GM23338 (cell line): ENCODE measurements around the gene DNAL4. TPM values are rescaled to one million over a fixed set of nuclear protein-coding genes. Genes with fewer than 3 reads are reported as not detected.

Source experiments
- ATAC-seq: fragments of 200-7000 bp; cut with Tn5 transposase; 3 replicates; pipeline ENCODE4 v1.9.1; 2020
- DNase-seq: peaks from one replicate; pipeline ENCODE4 v3.0.0-alpha.2; 2015; ENCODE audit warnings: low spot score
- H2AFZ ChIP-seq: fragments of 200-600 bp; sonication (generic); 2 replicates; pipeline ENCODE4 v1.8.0; 2016; ENCODE audit warnings: antibody characterized with exemption, mild to moderate bottlenecking, moderate library complexity
- H3F3A ChIP-seq: fragments of 200-600 bp; sonication (generic); replicated peaks from 2 replicates; pipeline ENCODE4 v1.8.0; 2017; ENCODE audit warnings: antibody characterized with exemption, mixed run types, low read depth
- H3K27ac ChIP-seq: fragments of 200-600 bp; sonication (generic); 2 replicates; pipeline ENCODE4 v1.6.1; 2016; ENCODE audit warnings: low read depth
- H3K27me3 ChIP-seq: fragments of 200-600 bp; sonication (generic); 2 replicates; pipeline ENCODE4 v1.8.0; 2016; ENCODE audit warnings: mild to moderate bottlenecking, mixed run types, moderate library complexity; ENCODE audit not compliant: insufficient read depth
- H3K36me3 ChIP-seq: fragments of 200-600 bp; sonication (generic); 2 replicates; pipeline ENCODE4 v1.8.0; 2016; ENCODE audit warnings: mild to moderate bottlenecking; ENCODE audit not compliant: insufficient read depth
- H3K4me1 ChIP-seq: fragments of 200-600 bp; sonication (generic); 2 replicates; pipeline ENCODE4 v1.8.0; 2016; ENCODE audit warnings: mild to moderate bottlenecking, moderate library complexity; ENCODE audit not compliant: insufficient read depth
- H3K4me2 ChIP-seq: fragments of 200-600 bp; sonication (generic); 2 replicates; pipeline ENCODE4 v1.7.1; 2017; ENCODE audit warnings: mixed run types
- H3K4me3 ChIP-seq: fragments of 200-600 bp; sonication (generic); 2 replicates; pipeline ENCODE4 v1.6.1; 2016; ENCODE audit warnings: mixed run types
- H3K79me2 ChIP-seq: fragments of 200-600 bp; sonication (generic); replicated peaks from 2 replicates; pipeline ENCODE4 v1.8.0; 2017; ENCODE audit warnings: mild to moderate bottlenecking; ENCODE audit not compliant: insufficient read depth
- H3K9me2 ChIP-seq: fragments of 200-600 bp; sonication (generic); 2 replicates; pipeline ENCODE4 v1.8.0; 2017; ENCODE audit not compliant: insufficient read depth
- H4K20me1 ChIP-seq: fragments of 200-600 bp; sonication (generic); replicated peaks from 2 replicates; pipeline ENCODE4 v1.8.0; 2017; ENCODE audit warnings: mild to moderate bottlenecking; ENCODE audit not compliant: insufficient read depth
- H3K27ac Mint-ChIP-seq: 2 replicates; pipeline ENCODE4 v1.8.0; 2020; ENCODE audit warnings: inconsistent platforms, mild to moderate bottlenecking, moderate library complexity, mixed read lengths
- H3K27me3 Mint-ChIP-seq: 3 replicates; pipeline ENCODE4 v1.8.0; 2022; ENCODE audit warnings: low read depth, mild to moderate bottlenecking, moderate library complexity, mixed read lengths, inconsistent platforms; ENCODE audit not compliant: insufficient read depth, poor library complexity
- H3K36me3 Mint-ChIP-seq: 3 replicates; pipeline ENCODE4 v1.8.0; 2021; ENCODE audit warnings: low read depth, mild to moderate bottlenecking, inconsistent platforms, moderate library complexity, mixed read lengths
- H3K4me1 Mint-ChIP-seq: 3 replicates; pipeline ENCODE4 v1.8.0; 2020; ENCODE audit warnings: mild to moderate bottlenecking, inconsistent platforms, mixed read lengths
- H3K4me3 Mint-ChIP-seq: 3 replicates; pipeline ENCODE4 v1.8.0; 2021; ENCODE audit warnings: moderate library complexity, mild to moderate bottlenecking, inconsistent platforms, mixed read lengths
- H3K9me3 Mint-ChIP-seq: 3 replicates; pipeline ENCODE4 v1.8.0; 2020; ENCODE audit warnings: moderate library complexity, mild to moderate bottlenecking, inconsistent platforms, mixed read lengths
- CTCF ChIP-seq, 2 experiments: fragments of 200-600 bp in 1 of 2; sonication (generic) in 1 of 2; conservative IDR thresholded peaks; 2 replicates each; pipeline versions ENCODE4 v1.5.1 to v1.6.1; 2016 to 2017; ENCODE audit warnings: antibody characterized with exemption in 2 of 2, low read depth in 2 of 2, mild to moderate bottlenecking in 2 of 2, moderate library complexity in 1 of 2
- ETS1 ChIP-seq: IDR thresholded peaks from 2 replicates; pipeline ENCODE4 v1.6.1; 2016; ENCODE audit warnings: antibody characterized with exemption
- EZH2 ChIP-seq: fragments of 200-600 bp; sonication (generic); IDR thresholded peaks from one replicate; pipeline ENCODE4 v1.8.0; 2017; ENCODE audit warnings: antibody characterized with exemption, mild to moderate bottlenecking, low read depth; ENCODE audit not compliant: unreplicated experiment
- JUNB ChIP-seq: IDR thresholded peaks from one replicate; pipeline ENCODE4 v1.6.1; 2016; ENCODE audit warnings: antibody characterized with exemption; ENCODE audit not compliant: unreplicated experiment
- NANOG ChIP-seq: IDR thresholded peaks from 2 replicates; pipeline ENCODE4 v1.6.1; 2016; ENCODE audit warnings: antibody characterized with exemption, borderline replicate concordance
- POLR2AphosphoS5 ChIP-seq: IDR thresholded peaks from 2 replicates; pipeline ENCODE4 v1.6.1; 2016; ENCODE audit warnings: antibody characterized with exemption, low read depth
- REST ChIP-seq: IDR thresholded peaks from one replicate; pipeline ENCODE4 v1.6.1; 2018; ENCODE audit warnings: antibody characterized with exemption; ENCODE audit not compliant: unreplicated experiment
- STAT1 ChIP-seq: IDR thresholded peaks from one replicate; pipeline ENCODE4 v1.6.1; 2016; ENCODE audit warnings: antibody characterized with exemption; ENCODE audit not compliant: unreplicated experiment
- ZNF114 ChIP-seq: fragments of 250-450 bp; sonication (Bioruptor Pico); IDR thresholded peaks from 2 replicates; pipeline ENCODE4 v1.5.0; 2020; ENCODE audit warnings: mild to moderate bottlenecking, moderate library complexity
- ZNF331 ChIP-seq: fragments of 250-450 bp; sonication (Bioruptor Pico); IDR thresholded peaks from 2 replicates; pipeline ENCODE4 v1.5.0; 2020; ENCODE audit warnings: low read depth, mild to moderate bottlenecking, moderate library complexity
- polyA plus RNA-seq: library from polyadenylated mRNA; unstranded; fragments of >200 nt; fragmentation: Nextera tagmentation; extraction: Ambion mirVana; gene quantifications from 2 replicates; pipeline ENCODE4 v1.2.1, GENCODE V29; 2016
- total RNA-seq: library from RNA; depleted of rRNA; stranded (reverse); fragments of >200 nt; shearing (Covaris generic); gene quantifications from 2 replicates; pipeline ENCODE4 v1.2.3, GENCODE V29; 2014

DNAL4 gene
- total and polyA plus RNA-seq, 2 experiments from 2014 or later: 9.3 to 10.0 TPM

- DNase-seq (no peak), ATAC-seq (no peak)
- Histone ChIP-seq H3K9me2 (no peaks in the 10 kb centered on the region), H3K27me3 (no peaks in the 10 kb centered on the region), H3K79me2 (no peaks in the 10 kb centered on the region), H2AFZ (no peak overlapping the region), H4K20me1 (no peaks in the 10 kb centered on the region; the same call in 1 of the 2 replicates), H3K4me3 (no peak overlapping the region), H3K4me2 (no peak overlapping the region), H3K36me3 (no peaks in the 10 kb centered on the region), H3K27ac (no peak overlapping the region), H3K4me1 (no peaks in the 10 kb centered on the region), H3F3A (no peaks in the 10 kb centered on the region)
- Mint-ChIP-seq H3K27me3 (peaks cover 15% of the 10 kb centered on the region), H3K4me1 (peaks cover 6% of the 10 kb centered on the region), H3K4me3 (no peak overlapping the region), H3K36me3 (no peaks in the 10 kb centered on the region; the same call in 2 of the 3 replicates), H3K9me3 (no peaks in the 10 kb centered on the region), H3K27ac (no peak overlapping the region; the same call in 1 of the 2 replicates)
- TF ChIP-seq REST (no peak), ZNF331 (CRISPR knock-in tag) (no peak), CTCF (conservative IDR thresholded peaks at IDR 0.05; ENCODE audit: low read depth in 2 of 2) (no peak), STAT1 (no peak)
Measured at GRCh38 chr22:38828191-38828590, 34.2 kb upstream of the DNAL4 start.

- Histone ChIP-seq H3K27me3 (no peaks in the 10 kb centered on the region), H2AFZ (no peak overlapping the region), H3F3A (no peaks in the 10 kb centered on the region), H3K27ac (no peak overlapping the region), H3K36me3 (no peaks in the 10 kb centered on the region), H3K4me2 (no peak overlapping the region), H3K4me3 (no peak overlapping the region), H3K4me1 (no peaks in the 10 kb centered on the region), H4K20me1 (no peaks in the 10 kb centered on the region; the same call in 1 of the 2 replicates), H3K9me2 (no peaks in the 10 kb centered on the region), H3K79me2 (no peaks in the 10 kb centered on the region)
- H3K27me3 Mint-ChIP-seq: peaks cover 15% of the 10 kb centered on the region
- ATAC-seq (no peak), DNase-seq (no peak)
- H3K9me3 Mint-ChIP-seq: no peaks in the 10 kb centered on the region
- no peak overlapping the region for H3K4me3 Mint-ChIP-seq
- no peaks in the 10 kb centered on the region; the same call in 2 of the 3 replicates for H3K36me3 Mint-ChIP-seq
- H3K27ac Mint-ChIP-seq: no peak overlapping the region
- peaks cover 4% of the 10 kb centered on the region for H3K4me1 Mint-ChIP-seq
- no peak for TF ChIP-seq ETS1
- TF ChIP-seq ZNF331 (CRISPR knock-in tag): no peak
- TF ChIP-seq EZH2: no peak
- TF ChIP-seq CTCF (conservative IDR thresholded peaks at IDR 0.05; ENCODE audit: low read depth in 2 of 2): no peak
- no peak for TF ChIP-seq ZNF114
- TF ChIP-seq POLR2AphosphoS5: no peak
- TF ChIP-seq NANOG: no peak
- TF ChIP-seq JUNB: no peak
Measured at GRCh38 chr22:38827510-38827909, 33.6 kb upstream of the DNAL4 start.
